Uterus (tissue), 2 donors: ENCODE results near the gene ELF4.

Experiments used
- POLR2A ChIP-seq, 2 donors: fragments of 450-650 bp; IDR thresholded peaks; one replicate each; pipeline ENCODE4 v1.6.1; 2016; ENCODE audit warnings: antibody characterized with exemption in 2 of 2, mild to moderate bottlenecking in 1 of 2, moderate library complexity in 1 of 2
- TF ChIP-seq, protein P1 (sequence below), 4 experiments: fragments of 200-600 bp in 2 of 4; fragments of 450-650 bp in 2 of 4; sonication (generic) in 2 of 4; IDR thresholded peaks; one replicate each; pipeline ENCODE4 v1.5.1; 2016 to 2019; ENCODE audit warnings: antibody characterized with exemption in 4 of 4, mild to moderate bottlenecking in 2 of 4, moderate library complexity in 1 of 4

- TF ChIP-seq, protein P1, sequence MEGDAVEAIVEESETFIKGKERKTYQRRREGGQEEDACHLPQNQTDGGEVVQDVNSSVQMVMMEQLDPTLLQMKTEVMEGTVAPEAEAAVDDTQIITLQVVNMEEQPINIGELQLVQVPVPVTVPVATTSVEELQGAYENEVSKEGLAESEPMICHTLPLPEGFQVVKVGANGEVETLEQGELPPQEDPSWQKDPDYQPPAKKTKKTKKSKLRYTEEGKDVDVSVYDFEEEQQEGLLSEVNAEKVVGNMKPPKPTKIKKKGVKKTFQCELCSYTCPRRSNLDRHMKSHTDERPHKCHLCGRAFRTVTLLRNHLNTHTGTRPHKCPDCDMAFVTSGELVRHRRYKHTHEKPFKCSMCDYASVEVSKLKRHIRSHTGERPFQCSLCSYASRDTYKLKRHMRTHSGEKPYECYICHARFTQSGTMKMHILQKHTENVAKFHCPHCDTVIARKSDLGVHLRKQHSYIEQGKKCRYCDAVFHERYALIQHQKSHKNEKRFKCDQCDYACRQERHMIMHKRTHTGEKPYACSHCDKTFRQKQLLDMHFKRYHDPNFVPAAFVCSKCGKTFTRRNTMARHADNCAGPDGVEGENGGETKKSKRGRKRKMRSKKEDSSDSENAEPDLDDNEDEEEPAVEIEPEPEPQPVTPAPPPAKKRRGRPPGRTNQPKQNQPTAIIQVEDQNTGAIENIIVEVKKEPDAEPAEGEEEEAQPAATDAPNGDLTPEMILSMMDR (IDR thresholded peaks at IDR 0.05): no peak
- TF ChIP-seq POLR2A (IDR thresholded peaks at IDR 0.05): no peak
These were observed 62.9 kb downstream of the ELF4 start for GRCh38 chrX:130047416-130047815.
